Kidney epithelial cell (primary cell): ENCODE data around the gene PORCN. TPM values are rescaled to one million over a fixed set of nuclear protein-coding genes. Genes with fewer than 3 reads are reported as not detected.
A peak's percentile ranks its signal among the peaks of the same experiment; 100 is the strongest.
"Not testable (repeated sequence)": the region's sequence is repeated elsewhere in the genome, so short reads cannot be mapped to it uniquely, and the experiment has no call there.

Source experiments
- DNase-seq: peaks from one replicate; pipeline ENCODE4 v3.0.0-alpha.2; 2010; ENCODE audit warnings: low read depth
- H3K27me3 ChIP-seq: 2 replicates; pipeline ENCODE4 v1.6.0; 2011; ENCODE audit warnings: low read length; ENCODE audit not compliant: control insufficient read depth, insufficient read depth
- H3K36me3 ChIP-seq: 2 replicates; pipeline ENCODE4 v1.5.1; 2011; ENCODE audit warnings: low read length; ENCODE audit not compliant: control insufficient read depth, insufficient read depth
- H3K4me3 ChIP-seq: 2 replicates; pipeline ENCODE4 v1.5.1; 2011; ENCODE audit warnings: low read depth, mild to moderate bottlenecking, control low read depth, low read length
- total RNA-seq: library from RNA; depleted of rRNA; stranded (reverse); fragments of >200 nt; gene quantifications from 2 replicates; pipeline ENCODE4 v1.2.3, GENCODE V29; 2015
- TF ChIP-seq, protein P1 (sequence below): IDR thresholded peaks from 2 replicates; pipeline ENCODE4 v1.5.1; 2011; ENCODE audit warnings: mild to moderate bottlenecking, moderate library complexity, low read length, control low read depth, inconsistent platforms; ENCODE audit not compliant: insufficient read depth, poor library complexity, severe bottlenecking

The PORCN gene
- total RNA-seq, 1 donor from 2014 or later, result 12.7 TPM

DNA sequence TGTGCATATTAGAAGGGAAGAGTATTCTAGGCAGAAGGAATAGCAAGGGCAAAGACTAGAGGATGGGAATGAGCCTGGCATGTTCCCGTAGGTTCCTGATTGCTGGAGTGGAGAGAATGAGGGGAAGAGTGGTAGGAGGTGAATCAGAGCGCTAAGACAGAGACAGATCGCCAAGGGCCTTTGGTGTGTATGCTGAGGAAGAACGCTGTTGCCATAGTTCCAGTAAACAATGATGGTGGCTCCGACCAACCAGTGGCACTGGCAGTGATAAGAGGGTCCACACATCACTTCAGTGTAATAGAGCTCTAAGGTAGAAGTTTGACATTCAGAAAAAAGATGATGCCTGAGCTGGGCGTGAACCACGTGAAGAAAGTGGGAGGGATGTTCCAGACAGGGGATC is 31.7 kb downstream of the PORCN start:
- H3K27me3 ChIP-seq, result no peaks in the 10 kb centered on the region
- TF ChIP-seq, protein P1, sequence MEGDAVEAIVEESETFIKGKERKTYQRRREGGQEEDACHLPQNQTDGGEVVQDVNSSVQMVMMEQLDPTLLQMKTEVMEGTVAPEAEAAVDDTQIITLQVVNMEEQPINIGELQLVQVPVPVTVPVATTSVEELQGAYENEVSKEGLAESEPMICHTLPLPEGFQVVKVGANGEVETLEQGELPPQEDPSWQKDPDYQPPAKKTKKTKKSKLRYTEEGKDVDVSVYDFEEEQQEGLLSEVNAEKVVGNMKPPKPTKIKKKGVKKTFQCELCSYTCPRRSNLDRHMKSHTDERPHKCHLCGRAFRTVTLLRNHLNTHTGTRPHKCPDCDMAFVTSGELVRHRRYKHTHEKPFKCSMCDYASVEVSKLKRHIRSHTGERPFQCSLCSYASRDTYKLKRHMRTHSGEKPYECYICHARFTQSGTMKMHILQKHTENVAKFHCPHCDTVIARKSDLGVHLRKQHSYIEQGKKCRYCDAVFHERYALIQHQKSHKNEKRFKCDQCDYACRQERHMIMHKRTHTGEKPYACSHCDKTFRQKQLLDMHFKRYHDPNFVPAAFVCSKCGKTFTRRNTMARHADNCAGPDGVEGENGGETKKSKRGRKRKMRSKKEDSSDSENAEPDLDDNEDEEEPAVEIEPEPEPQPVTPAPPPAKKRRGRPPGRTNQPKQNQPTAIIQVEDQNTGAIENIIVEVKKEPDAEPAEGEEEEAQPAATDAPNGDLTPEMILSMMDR, result no peak
- DNase-seq, result no peak
- no peaks in the 10 kb centered on the region for H3K36me3 ChIP-seq
- H3K4me3 ChIP-seq, result peak overlapping the region; percentile 69

DNA sequence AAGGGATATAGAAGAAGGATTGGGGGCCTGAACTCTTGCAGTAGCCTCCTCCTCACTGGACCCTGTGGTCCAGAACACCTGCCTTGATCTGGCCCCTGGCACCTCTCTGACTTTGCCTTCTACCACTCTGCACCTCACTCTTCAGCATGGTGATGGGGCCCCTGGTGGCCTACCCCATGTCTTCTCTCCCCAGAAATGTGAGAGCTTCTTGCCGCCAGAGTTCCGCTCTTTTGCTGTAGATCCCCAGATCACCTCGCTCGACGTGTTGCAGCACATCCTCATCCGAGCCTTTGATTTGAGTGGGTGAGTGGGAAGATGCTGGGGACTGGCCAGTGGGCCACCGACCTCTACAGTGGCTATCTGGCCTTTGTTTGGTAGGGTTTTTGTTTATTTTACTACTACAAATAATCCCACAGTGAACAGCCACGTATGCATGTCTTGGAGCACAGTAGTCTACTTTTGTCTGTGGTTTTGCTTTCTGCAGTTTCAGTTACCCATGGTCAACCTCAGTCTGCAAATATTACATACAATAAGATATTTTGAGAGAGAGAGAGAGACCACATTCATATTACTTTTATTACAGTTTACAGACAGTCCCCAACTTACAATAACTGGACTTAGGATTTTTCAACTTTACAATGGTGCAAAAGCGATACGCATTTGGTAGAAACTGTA is 32.5 kb downstream of the PORCN start:
- no peak for DNase-seq
- no peak overlapping the region for H3K4me3 ChIP-seq
- no peaks in the 10 kb centered on the region for H3K27me3 ChIP-seq
- H3K36me3 ChIP-seq, result no peaks in the 10 kb centered on the region
- TF ChIP-seq, protein P1, result no peak

DNA sequence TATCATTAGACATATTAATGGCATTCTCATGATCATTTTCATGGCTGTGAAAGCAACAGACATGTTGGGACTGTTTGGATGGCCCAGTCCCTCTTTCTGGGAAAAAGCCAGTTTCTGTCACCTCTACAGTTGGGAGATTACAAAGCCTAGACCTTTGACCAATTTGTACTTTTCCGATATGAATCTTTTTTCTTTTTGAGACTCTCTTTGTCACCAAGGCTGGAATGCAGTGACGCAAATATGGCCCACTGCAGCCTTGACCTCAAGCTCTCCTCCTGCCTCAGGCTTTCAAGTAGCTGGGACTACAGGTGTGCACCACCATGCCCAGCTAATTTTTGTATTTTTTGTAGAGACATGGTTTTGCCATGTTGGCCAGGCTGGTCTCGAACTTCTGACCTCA is 40.1 kb downstream of the PORCN start:
- H3K36me3 ChIP-seq, result no peaks in the 10 kb centered on the region
- H3K4me3 ChIP-seq, result no peak overlapping the region
- H3K27me3 ChIP-seq, result no peaks in the 10 kb centered on the region
- DNase-seq, result no peak
- TF ChIP-seq, protein P1, result no peak

DNA sequence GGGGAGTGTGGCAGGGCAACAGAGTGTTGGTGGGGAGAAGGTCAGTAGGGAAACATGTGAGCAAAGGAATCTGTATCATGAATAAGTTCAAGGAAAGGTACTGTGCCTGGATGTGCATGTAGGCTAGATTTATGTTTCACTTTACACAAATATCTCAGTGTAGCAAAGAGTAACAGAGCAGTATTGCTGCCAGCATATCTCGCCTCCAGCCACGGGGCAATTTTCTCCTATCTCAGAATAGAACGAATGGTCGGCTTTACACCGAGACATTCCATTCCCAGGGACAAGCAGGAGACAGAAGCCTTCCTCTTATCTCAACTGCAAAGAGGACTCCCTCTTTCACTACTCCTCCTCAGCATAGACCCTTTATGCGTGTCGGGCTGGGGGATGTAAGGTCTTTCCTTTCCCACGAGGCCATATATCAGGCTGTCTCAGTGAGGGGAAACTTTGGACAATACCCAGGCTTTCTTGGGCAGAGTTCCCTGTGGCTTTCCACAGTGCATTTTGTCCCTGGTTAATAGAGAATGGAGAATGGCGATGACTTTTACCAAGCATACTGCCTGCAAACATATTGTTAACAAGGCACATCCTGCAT is 47.0 kb downstream of the PORCN start:
- not testable (repeated sequence) for H3K36me3 ChIP-seq, H3K4me3 ChIP-seq, H3K27me3 ChIP-seq, DNase-seq

DNA sequence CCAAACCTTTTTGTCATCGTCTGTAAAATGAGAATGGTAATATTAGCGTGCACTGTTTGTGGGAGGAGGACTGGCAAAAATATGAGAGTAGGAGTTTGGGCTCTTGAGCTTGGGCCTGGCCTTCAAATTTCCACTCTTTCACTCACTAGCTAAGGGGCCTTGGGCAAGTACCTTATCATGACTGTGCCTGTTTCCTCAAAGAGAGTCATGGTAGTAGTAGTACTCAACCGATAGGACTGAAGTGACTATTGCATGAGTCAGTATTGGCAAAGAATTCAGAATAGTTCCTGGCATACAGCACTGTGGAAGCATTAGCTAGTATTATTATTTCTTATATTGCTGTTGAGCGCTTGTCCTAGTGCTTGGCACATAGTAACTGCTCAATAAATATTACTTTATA is 49.5 kb downstream of the PORCN start:
- H3K36me3 ChIP-seq, result no peaks in the 10 kb centered on the region
- H3K4me3 ChIP-seq, result no peak overlapping the region
- no peaks in the 10 kb centered on the region for H3K27me3 ChIP-seq
- TF ChIP-seq, protein P1, result no peak
- DNase-seq, result no peak

DNA sequence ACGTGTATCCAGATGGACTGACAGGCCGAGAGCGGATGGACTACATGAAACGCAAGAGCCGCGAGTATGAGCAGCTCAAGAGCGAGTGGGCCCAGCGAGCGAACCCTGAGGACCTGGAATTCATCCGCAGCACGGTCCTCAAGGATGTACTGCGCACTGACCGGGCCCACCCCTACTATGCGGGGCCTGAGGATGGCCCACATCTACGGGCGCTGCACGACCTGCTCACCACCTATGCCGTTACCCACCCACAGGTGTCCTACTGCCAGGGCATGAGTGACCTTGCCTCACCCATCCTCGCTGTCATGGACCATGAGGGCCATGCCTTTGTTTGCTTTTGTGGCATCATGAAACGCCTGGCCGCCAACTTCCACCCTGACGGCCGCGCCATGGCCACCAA is 50.8 kb downstream of the PORCN start:
- H3K36me3 ChIP-seq, result no peaks in the 10 kb centered on the region
- no peak for DNase-seq
- TF ChIP-seq, protein P1, result no peak
- H3K27me3 ChIP-seq, result no peaks in the 10 kb centered on the region
- no peak overlapping the region for H3K4me3 ChIP-seq
